GM12891 (cell line): ENCODE results near the gene EMC10.

Source experiments
- PAX5 ChIP-seq: IDR thresholded peaks from 2 replicates; pipeline ENCODE4 v1.6.1; 2011; ENCODE audit warnings: low read length, moderate library complexity, mild to moderate bottlenecking; ENCODE audit not compliant: insufficient read depth, severe bottlenecking
- POLR2A ChIP-seq: IDR thresholded peaks from 2 replicates; pipeline ENCODE4 v1.6.1; 2011; ENCODE audit warnings: low read depth, low read length, control low read depth
- POLR2AphosphoS5 ChIP-seq: IDR thresholded peaks from 2 replicates; pipeline ENCODE4 v1.6.1; 2011; ENCODE audit warnings: low read depth, low read length, control low read depth
- POU2F2 ChIP-seq: IDR thresholded peaks from 2 replicates; pipeline ENCODE4 v1.6.1; 2011; ENCODE audit warnings: low read depth, mild to moderate bottlenecking, control low read depth, low read length, moderate library complexity
- SPI1 ChIP-seq: IDR thresholded peaks from 2 replicates; pipeline ENCODE4 v1.6.1; 2011; ENCODE audit warnings: low read depth, low read length, control low read depth
- TAF1 ChIP-seq: IDR thresholded peaks from 2 replicates; pipeline ENCODE4 v1.6.1; 2011; ENCODE audit warnings: low read depth, low read length, control low read depth

DNA sequence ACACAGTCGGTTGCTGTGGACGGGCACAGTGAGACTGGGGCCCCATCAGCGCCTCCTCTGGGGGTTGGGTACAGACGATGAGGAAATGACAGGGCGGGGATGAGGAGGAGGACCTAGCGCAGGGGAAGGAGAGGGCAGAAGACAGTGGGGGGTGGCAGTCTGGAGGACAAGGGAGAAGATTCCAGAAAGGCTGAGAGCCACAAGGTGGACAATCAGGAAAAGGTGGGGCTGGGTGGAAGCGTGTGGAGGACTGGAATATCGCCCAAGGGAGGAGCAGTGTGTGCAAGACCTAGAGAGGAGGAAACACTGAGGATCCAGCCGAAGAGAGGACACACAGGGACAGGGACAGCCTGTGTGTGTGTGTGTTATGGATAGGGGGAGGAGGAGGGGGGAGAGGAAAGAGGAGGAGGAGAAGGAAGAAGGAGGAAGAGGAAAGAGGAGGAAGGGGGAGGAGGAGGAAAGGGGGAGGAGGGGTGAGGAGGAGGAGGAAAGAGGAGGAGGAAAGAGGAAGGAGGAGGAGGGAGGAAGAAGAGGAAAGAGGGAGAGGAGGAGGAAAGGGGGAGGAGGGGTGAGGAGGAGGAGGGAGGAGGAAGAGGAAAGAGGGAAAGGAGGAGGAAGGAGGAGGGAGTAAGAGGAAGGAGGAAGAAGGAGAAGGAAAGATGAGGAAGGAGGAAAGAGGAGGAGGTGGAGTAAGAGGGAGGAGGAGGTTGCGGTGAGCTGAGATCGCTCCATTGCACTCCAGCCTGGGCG lies 16.2 kb downstream of the EMC10 start:
- TF ChIP-seq TAF1 (no peak), POU2F2 (no peak), POLR2A (no peak), POLR2AphosphoS5 (no peak), SPI1 (no peak), PAX5 (no peak)
